ENCODE measurements around the gene FAXDC2. TPM values are rescaled to one million over a fixed set of nuclear protein-coding genes. Genes with fewer than 3 reads are reported as not detected.
"Not testable (repeated sequence)": the region's sequence is repeated elsewhere in the genome, so short reads cannot be mapped to it uniquely, and the experiment has no call there.

Gene FAXDC2
- total and polyA plus RNA-seq, 4 donors = 14.0 to 46.8 (median 28.2) TPM

- Histone ChIP-seq H3K4me3 (ENCODE audit: low read length in 2 of 2) (no peak overlapping the region), H3K27ac (ENCODE audit: low read depth in 1 of 2, low read length in 2 of 2) (peak overlapping the region in 1 of 2 donors; percentile 22), H3K36me3 (ENCODE audit: control insufficient read depth in 1 of 2, insufficient read depth in 2 of 2, low read length in 1 of 2) (peaks cover 0 to 8% of the 10 kb centered on the region in 2 donors), H3K9me3 (ENCODE audit: control insufficient read depth, low read length) (no peaks in the 10 kb centered on the region), H3K27me3 (ENCODE audit: control insufficient read depth in 1 of 2, insufficient read depth in 2 of 2, low read length in 1 of 2) (no peaks in the 10 kb centered on the region), H3K4me1 (ENCODE audit: control insufficient read depth in 1 of 2, insufficient read depth in 2 of 2, low read length in 2 of 2) (no peaks in the 10 kb centered on the region)
- intact Hi-C loops (cut with DNase I) = no loop called here
- WGBS, 2 donors = 78 to 84% methylated on average over 4 of the region's 4 CpGs
- DNase-seq (no peak), ATAC-seq (ENCODE audit: low FRiP score) (no peak)
Observed at GRCh38 chr5:154829589-154830218, 20.7 kb downstream of the FAXDC2 start.

- DNase-seq (no peak), ATAC-seq (ENCODE audit: low FRiP score) (no peak)
- 77 to 85% methylated on average over 2 of the region's 2 CpGs for WGBS, 2 donors
- H3K27ac ChIP-seq (ENCODE audit: low read depth in 1 of 2, low read length in 2 of 2) = peak overlapping the region in 1 of 2 donors; percentile 22
- no peaks in the 10 kb centered on the region for H3K4me1 ChIP-seq (ENCODE audit: control insufficient read depth in 1 of 2, insufficient read depth in 2 of 2, low read length in 2 of 2)
- intact Hi-C loops (cut with DNase I) = no loop called here
- H3K9me3 ChIP-seq (ENCODE audit: control insufficient read depth, low read length) = no peaks in the 10 kb centered on the region
- H3K4me3 ChIP-seq (ENCODE audit: low read length in 2 of 2) = no peak overlapping the region
- H3K36me3 ChIP-seq (ENCODE audit: control insufficient read depth in 1 of 2, insufficient read depth in 2 of 2, low read length in 1 of 2) = peaks cover 0 to 9% of the 10 kb centered on the region in 2 donors
- no peaks in the 10 kb centered on the region for H3K27me3 ChIP-seq (ENCODE audit: control insufficient read depth in 1 of 2, insufficient read depth in 2 of 2, low read length in 1 of 2)
Observed at GRCh38 chr5:154829181-154829588, 21.2 kb downstream of the FAXDC2 start.

DNA sequence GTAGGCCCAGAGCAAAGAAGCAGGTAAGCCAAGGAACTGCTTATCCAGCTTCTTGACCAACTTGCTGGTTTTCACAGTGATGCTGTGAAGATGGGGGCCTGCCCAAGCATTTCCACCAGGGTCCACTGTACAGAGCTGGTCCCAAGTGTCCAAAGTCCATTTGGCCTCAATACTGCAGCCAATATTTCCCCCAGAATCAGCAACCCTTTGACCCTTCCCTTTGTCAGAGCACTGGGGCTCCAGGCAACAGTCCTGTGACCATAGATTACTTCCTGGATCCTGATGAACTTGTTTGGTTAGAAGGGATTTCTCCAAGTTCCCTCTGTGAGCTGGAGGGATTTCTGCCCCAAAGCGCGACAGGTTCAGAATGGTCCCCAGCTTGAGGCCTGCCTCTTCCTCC is 26.3 kb downstream of the FAXDC2 start:
- Histone ChIP-seq H3K9me3 (ENCODE audit: control insufficient read depth, low read length) (no peaks in the 10 kb centered on the region), H3K27ac (ENCODE audit: low read depth in 1 of 2, low read length in 2 of 2) (no peak overlapping the region), H3K4me3 (ENCODE audit: low read length in 2 of 2) (no peak overlapping the region), H3K36me3 (ENCODE audit: control insufficient read depth in 1 of 2, insufficient read depth in 2 of 2, low read length in 1 of 2) (peaks cover 0 to 6% of the 10 kb centered on the region in 2 donors), H3K4me1 (ENCODE audit: control insufficient read depth in 1 of 2, insufficient read depth in 2 of 2, low read length in 2 of 2) (no peaks in the 10 kb centered on the region), H3K27me3 (ENCODE audit: control insufficient read depth in 1 of 2, insufficient read depth in 2 of 2, low read length in 1 of 2) (no peaks in the 10 kb centered on the region)
- WGBS, 2 donors = 94 to 97% methylated on average over 2 of the region's 2 CpGs
- intact Hi-C loops (cut with DNase I) = no loop called here
- no peak for DNase-seq
- no peak for ATAC-seq (ENCODE audit: low FRiP score)

DNA sequence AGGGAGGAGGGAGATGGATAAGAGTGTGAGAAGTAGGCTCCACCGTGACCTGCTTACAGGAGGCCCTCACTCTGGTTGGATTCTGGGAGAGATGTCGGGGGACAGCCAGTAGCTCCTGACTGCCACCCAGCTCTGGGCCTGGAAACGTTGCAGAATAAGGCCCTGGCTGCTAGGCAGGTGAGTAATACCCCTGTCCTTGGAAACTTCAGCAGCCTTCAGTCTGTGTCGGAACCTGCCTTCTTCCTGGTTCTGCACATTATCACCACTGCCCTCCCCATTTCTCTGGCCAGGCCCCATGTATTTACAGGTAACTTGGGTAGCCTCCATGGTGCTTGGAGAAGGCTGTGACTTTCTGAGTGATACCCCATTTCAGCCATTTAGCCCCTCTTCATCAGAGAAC is 26.8 kb downstream of the FAXDC2 start:
- WGBS, 2 donors = 77 to 79% methylated on average over 4 of the region's 4 CpGs
- intact Hi-C loops (cut with DNase I) = no loop called here
- H3K4me1 ChIP-seq (ENCODE audit: control insufficient read depth in 1 of 2, insufficient read depth in 2 of 2, low read length in 2 of 2) = no peaks in the 10 kb centered on the region
- no peak overlapping the region for H3K4me3 ChIP-seq (ENCODE audit: low read length in 2 of 2)
- no peak overlapping the region for H3K27ac ChIP-seq (ENCODE audit: low read depth in 1 of 2, low read length in 2 of 2)
- no peak for DNase-seq
- no peaks in the 10 kb centered on the region for H3K9me3 ChIP-seq (ENCODE audit: control insufficient read depth, low read length)
- ATAC-seq (ENCODE audit: low FRiP score) = no peak
- H3K36me3 ChIP-seq (ENCODE audit: control insufficient read depth in 1 of 2, insufficient read depth in 2 of 2, low read length in 1 of 2) = peaks cover 0 to 6% of the 10 kb centered on the region in 2 donors
- no peaks in the 10 kb centered on the region for H3K27me3 ChIP-seq (ENCODE audit: control insufficient read depth in 1 of 2, insufficient read depth in 2 of 2, low read length in 1 of 2)

DNA sequence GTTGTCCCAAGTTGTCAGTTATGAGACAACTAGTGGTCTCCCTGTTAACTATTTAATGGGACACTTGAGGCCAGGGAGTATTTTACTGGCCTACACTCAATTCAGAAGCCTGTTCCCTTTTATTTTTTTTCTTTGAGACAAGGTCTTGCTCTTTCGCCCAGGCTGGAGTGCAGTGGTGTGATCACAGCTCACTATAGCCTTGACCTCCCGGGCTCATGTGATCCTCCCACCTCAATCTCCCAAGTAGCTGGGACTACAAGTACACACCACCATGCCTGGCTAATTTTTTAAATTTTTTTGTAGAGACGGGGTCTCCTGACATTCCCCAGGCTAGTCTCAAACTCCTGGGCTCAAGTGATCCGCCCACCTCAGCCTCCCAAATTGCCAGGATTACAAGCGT is 27.5 kb downstream of the FAXDC2 start:
- H3K36me3 ChIP-seq (ENCODE audit: control insufficient read depth in 1 of 2, insufficient read depth in 2 of 2, low read length in 1 of 2); ATAC-seq (ENCODE audit: low FRiP score): not testable (repeated sequence)

DNA sequence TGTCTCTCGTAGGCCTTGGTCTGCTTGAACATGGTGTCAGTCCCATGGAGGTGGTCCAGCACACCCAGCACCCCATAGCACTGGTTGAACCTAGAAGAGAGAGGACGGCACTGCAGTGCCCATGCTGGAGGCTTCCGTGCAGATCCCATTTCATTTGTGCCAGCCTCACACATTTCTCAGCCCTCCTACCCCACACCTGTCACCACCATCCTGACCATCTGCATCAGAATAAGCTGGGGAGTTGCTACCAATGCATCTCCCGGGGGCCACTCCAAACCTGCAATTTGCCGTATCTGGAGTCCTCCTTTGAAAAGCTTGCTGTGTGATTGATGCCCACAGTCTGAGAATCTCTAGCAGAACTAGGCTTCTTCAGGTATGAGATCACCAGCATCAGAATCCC is 30.0 kb downstream of the FAXDC2 start:
- Histone ChIP-seq H3K4me1 (ENCODE audit: control insufficient read depth in 1 of 2, insufficient read depth in 2 of 2, low read length in 2 of 2) (no peaks in the 10 kb centered on the region), H3K27ac (ENCODE audit: low read depth in 1 of 2, low read length in 2 of 2) (no peak overlapping the region), H3K27me3 (ENCODE audit: control insufficient read depth in 1 of 2, insufficient read depth in 2 of 2, low read length in 1 of 2) (no peaks in the 10 kb centered on the region), H3K36me3 (ENCODE audit: control insufficient read depth in 1 of 2, insufficient read depth in 2 of 2, low read length in 1 of 2) (peaks cover 0 to 13% of the 10 kb centered on the region in 2 donors), H3K4me3 (ENCODE audit: low read length in 2 of 2) (no peak overlapping the region), H3K9me3 (ENCODE audit: control insufficient read depth, low read length) (no peaks in the 10 kb centered on the region)
- no peak for ATAC-seq (ENCODE audit: low FRiP score)
- DNase-seq = no peak
- intact Hi-C loops (cut with DNase I) = no loop called here
- WGBS, 2 donors = 84 to 88% methylated on average over 5 of the region's 5 CpGs

More for the DNA sequence above, 27.5 kb downstream of the FAXDC2 start:
- H3K27ac ChIP-seq (ENCODE audit: low read depth in 1 of 2, low read length in 2 of 2); H3K9me3 ChIP-seq (ENCODE audit: control insufficient read depth, low read length); H3K4me3 ChIP-seq (ENCODE audit: low read length in 2 of 2); H3K4me1 ChIP-seq (ENCODE audit: control insufficient read depth in 1 of 2, insufficient read depth in 2 of 2, low read length in 2 of 2); DNase-seq; H3K27me3 ChIP-seq (ENCODE audit: control insufficient read depth in 1 of 2, insufficient read depth in 2 of 2, low read length in 1 of 2); intact Hi-C loops (cut with DNase I): not testable (repeated sequence)
- WGBS, 2 donors = 80 to 83% methylated on average over 5 of the region's 5 CpGs

GRCh38 chr5:154819546-154819945 is 30.9 kb downstream of the FAXDC2 start:
- peaks cover 0 to 15% of the 10 kb centered on the region in 2 donors for H3K36me3 ChIP-seq (ENCODE audit: control insufficient read depth in 1 of 2, insufficient read depth in 2 of 2, low read length in 1 of 2)
- H3K4me1 ChIP-seq (ENCODE audit: control insufficient read depth in 1 of 2, insufficient read depth in 2 of 2, low read length in 2 of 2) = no peaks in the 10 kb centered on the region
- no peaks in the 10 kb centered on the region for H3K27me3 ChIP-seq (ENCODE audit: control insufficient read depth in 1 of 2, insufficient read depth in 2 of 2, low read length in 1 of 2)
- H3K27ac ChIP-seq (ENCODE audit: low read depth in 1 of 2, low read length in 2 of 2) = no peak overlapping the region
- ATAC-seq (ENCODE audit: low FRiP score) (no peak), DNase-seq (no peak)
- H3K4me3 ChIP-seq (ENCODE audit: low read length in 2 of 2) = no peak overlapping the region
- no peaks in the 10 kb centered on the region for H3K9me3 ChIP-seq (ENCODE audit: control insufficient read depth, low read length)
- intact Hi-C loops (cut with DNase I) = no loop called here
- 63 to 71% methylated on average over 7 of the region's 7 CpGs for WGBS, 2 donors

DNA sequence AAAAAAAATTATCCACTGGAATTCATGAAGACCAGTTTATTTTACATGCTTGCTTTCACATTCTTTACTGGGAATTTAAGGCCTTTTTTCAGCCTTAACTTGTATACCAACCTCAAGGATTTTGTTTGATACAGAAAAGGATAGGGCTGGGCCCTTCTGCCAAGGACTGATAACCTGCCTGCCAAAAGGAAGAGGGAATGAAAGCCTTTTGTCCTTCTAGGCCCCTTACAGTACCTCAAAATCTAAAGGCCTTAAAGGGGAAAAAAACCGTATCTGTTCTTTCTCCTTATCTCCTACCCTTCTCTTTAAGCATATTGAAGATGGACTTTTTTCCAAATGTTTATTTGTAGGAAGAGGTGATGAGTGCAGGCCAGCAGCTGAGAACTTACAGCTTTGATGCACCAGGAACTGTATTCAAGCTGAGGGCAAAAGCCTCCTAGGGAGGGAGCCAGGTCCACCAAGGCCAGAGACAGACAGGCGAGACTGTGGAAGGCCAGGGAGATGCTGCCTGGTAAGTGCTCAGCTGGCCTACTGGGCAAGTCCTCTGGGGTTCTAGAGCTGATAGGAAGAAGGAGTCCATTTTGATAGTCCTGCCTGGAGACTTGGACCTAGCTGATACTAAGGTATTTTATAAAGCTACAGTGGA is 31.8 kb downstream of the FAXDC2 start:
- no peaks in the 10 kb centered on the region for H3K27me3 ChIP-seq (ENCODE audit: control insufficient read depth in 1 of 2, insufficient read depth in 2 of 2, low read length in 1 of 2)
- ATAC-seq (ENCODE audit: low FRiP score) (no peak), DNase-seq (no peak)
- peak overlapping the region in 1 of 2 donors; percentile 30 for H3K27ac ChIP-seq (ENCODE audit: low read depth in 1 of 2, low read length in 2 of 2)
- WGBS, 2 donors = 67 to 70% methylated on average over 2 of the region's 2 CpGs
- no peaks in the 10 kb centered on the region for H3K4me1 ChIP-seq (ENCODE audit: control insufficient read depth in 1 of 2, insufficient read depth in 2 of 2, low read length in 2 of 2)
- intact Hi-C loops (cut with DNase I) = no loop called here
- H3K4me3 ChIP-seq (ENCODE audit: low read length in 2 of 2) = no peak overlapping the region
- H3K36me3 ChIP-seq (ENCODE audit: control insufficient read depth in 1 of 2, insufficient read depth in 2 of 2, low read length in 1 of 2) = peaks cover 0 to 12% of the 10 kb centered on the region in 2 donors
- H3K9me3 ChIP-seq (ENCODE audit: control insufficient read depth, low read length) = no peaks in the 10 kb centered on the region

DNA sequence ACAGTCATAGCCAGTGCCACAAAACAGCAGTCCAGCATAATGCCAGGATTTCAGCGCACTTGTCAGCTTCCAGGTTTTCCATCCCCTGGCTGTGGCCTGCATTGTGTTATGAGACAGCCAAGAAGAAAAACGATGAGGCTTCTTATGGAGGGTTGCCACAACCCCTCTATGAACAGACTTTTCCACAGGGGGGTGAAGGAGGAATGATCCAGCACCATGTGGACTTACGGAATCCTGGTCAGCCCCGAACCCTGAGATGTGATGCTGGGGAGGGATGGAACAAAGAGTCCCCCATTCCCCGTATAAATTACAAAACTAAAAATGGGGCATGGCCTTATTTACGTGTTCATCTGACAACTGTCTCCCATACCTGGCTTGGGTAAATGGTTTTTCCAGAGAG is 32.6 kb downstream of the FAXDC2 start:
- no peak overlapping the region for H3K27ac ChIP-seq (ENCODE audit: low read depth in 1 of 2, low read length in 2 of 2)
- H3K4me3 ChIP-seq (ENCODE audit: low read length in 2 of 2) = no peak overlapping the region
- no peak for DNase-seq
- peaks cover 0 to 12% of the 10 kb centered on the region in 2 donors for H3K36me3 ChIP-seq (ENCODE audit: control insufficient read depth in 1 of 2, insufficient read depth in 2 of 2, low read length in 1 of 2)
- WGBS, 2 donors = 75 to 76% methylated on average over 6 of the region's 6 CpGs
- H3K4me1 ChIP-seq (ENCODE audit: control insufficient read depth in 1 of 2, insufficient read depth in 2 of 2, low read length in 2 of 2) = no peaks in the 10 kb centered on the region
- ATAC-seq (ENCODE audit: low FRiP score) = no peak
- intact Hi-C loops (cut with DNase I) = no loop called here
- no peaks in the 10 kb centered on the region for H3K9me3 ChIP-seq (ENCODE audit: control insufficient read depth, low read length)
- H3K27me3 ChIP-seq (ENCODE audit: control insufficient read depth in 1 of 2, insufficient read depth in 2 of 2, low read length in 1 of 2) = no peaks in the 10 kb centered on the region

Data from aorta (tissue), 5 donors.